Lung (tissue), 12 donors: ENCODE data around the gene CBARP. TPM values are rescaled to one million over a fixed set of nuclear protein-coding genes. Genes with fewer than 3 reads are reported as not detected.

Experiments
- ATAC-seq: fragments of 200-7000 bp; cut with Tn5 transposase; one replicate; pipeline ENCODE4 v1.9.1; 2020; ENCODE audit warnings: moderate number of reproducible peaks; ENCODE audit not compliant: insufficient read depth, low FRiP score
- DNase-seq, 3 donors: peaks; one replicate each; pipeline ENCODE4 v3.0.0-alpha.2; 2013 to 2017
- H3K27ac ChIP-seq, 2 donors: one replicate each; pipeline ENCODE4 v1.5.1; 2013; ENCODE audit warnings: mild to moderate bottlenecking in 2 of 2, moderate library complexity in 2 of 2, control low read depth in 1 of 2, inconsistent platforms in 1 of 2, low read depth in 1 of 2, low read length in 1 of 2
- H3K27me3 ChIP-seq, 3 donors: one replicate each; pipeline ENCODE4 v1.5.1; 2013; ENCODE audit warnings: low read length in 2 of 3; ENCODE audit not compliant: control insufficient read depth in 3 of 3, insufficient read depth in 3 of 3
- H3K36me3 ChIP-seq, 4 donors: one replicate each; pipeline ENCODE4 v1.5.1; 2013; ENCODE audit warnings: low read length in 4 of 4, mild to moderate bottlenecking in 1 of 4, moderate library complexity in 1 of 4; ENCODE audit not compliant: control insufficient read depth in 4 of 4, insufficient read depth in 4 of 4
- H3K4me1 ChIP-seq, 5 donors: one replicate each; pipeline ENCODE4 v1.5.1; 2013; ENCODE audit warnings: low read length in 5 of 5, mild to moderate bottlenecking in 2 of 5, moderate library complexity in 1 of 5; ENCODE audit not compliant: control insufficient read depth in 5 of 5, insufficient read depth in 5 of 5
- H3K4me3 ChIP-seq: one replicate; pipeline ENCODE4 v1.5.1; 2013; ENCODE audit warnings: mild to moderate bottlenecking, control low read depth, moderate library complexity
- H3K9ac ChIP-seq, 2 donors: one replicate each; pipeline ENCODE4 v1.5.1; 2013; ENCODE audit warnings: low read length in 2 of 2, control low read depth in 1 of 2; ENCODE audit not compliant: insufficient read depth in 1 of 2
- H3K9me3 ChIP-seq, 4 donors: one replicate each; pipeline ENCODE4 v1.5.1; 2013; ENCODE audit warnings: low read length in 3 of 4, mild to moderate bottlenecking in 1 of 4, moderate library complexity in 1 of 4; ENCODE audit not compliant: control insufficient read depth in 4 of 4, insufficient read depth in 3 of 4
- CTCF ChIP-seq: IDR thresholded peaks from 2 replicates; pipeline ENCODE4 v1.5.1; 2012; ENCODE audit warnings: mild to moderate bottlenecking; ENCODE audit errors: control extremely low read depth, extremely low read depth
- WGBS, 2 donors: extraction: QIAGEN DNeasy Blood & Tissue Kit; methylation state at CpG; one replicate each; pipeline ENCODE4 v1.1.7; 2013; 5-methylcytosine and 5-hydroxymethylcytosine counted together
- polyA plus RNA-seq, 2 donors: library from polyadenylated mRNA; stranded (reverse); fragments of 200-250 nt; gene quantifications; one replicate each; pipeline ENCODE4 v1.2.1, GENCODE V29; 2013
- total RNA-seq, 2 donors: library from RNA; depleted of rRNA in 1 of 2; stranded (reverse); fragments of >200 nt in 1 of 2; gene quantifications; one replicate each; pipeline ENCODE4 v1.2.1, GENCODE V29; 2014 to 2021
- donor health status: control.
- donor health status: control.
- donor health status: Bipolar disorder and iron deficiency.
- donor health status: healthy.
- donor health status: DM: yes; HTN: yes; CAD: no.

CBARP gene
- total and polyA plus RNA-seq, 4 donors, result 0.23 to 0.83 (median 0.59) TPM

GRCh38 chr19:1283917-1284292 is 46.1 kb upstream of the CBARP start:
- H3K36me3 ChIP-seq, result peaks cover 0 to 6% (median 1%) of the 10 kb centered on the region in 4 donors
- H3K9ac ChIP-seq, result no peak overlapping the region
- no peak overlapping the region for H3K27ac ChIP-seq
- WGBS, 2 donors, result 78 to 89% methylated on average over 11 to 12 of the region's 12 CpGs
- ATAC-seq, result no peak
- peaks cover 0 to 20% (median 4%) of the 10 kb centered on the region in 3 donors for H3K27me3 ChIP-seq
- DNase-seq, result no peak
- no peak overlapping the region for H3K4me3 ChIP-seq
- H3K9me3 ChIP-seq, result peaks cover 0 to 1% (median 0%) of the 10 kb centered on the region in 4 donors
- TF ChIP-seq CTCF, result no peak
- H3K4me1 ChIP-seq, result peaks cover 0 to 15% (median 0%) of the 10 kb centered on the region in 5 donors

GRCh38 chr19:1283207-1283916 is 45.6 kb upstream of the CBARP start:
- ATAC-seq (no peak), DNase-seq (no peak)
- H3K9me3 ChIP-seq, result peaks cover 0 to 1% (median 0%) of the 10 kb centered on the region in 4 donors
- peaks cover 0 to 15% (median 0%) of the 10 kb centered on the region in 5 donors for H3K4me1 ChIP-seq
- peaks cover 0 to 11% (median 2%) of the 10 kb centered on the region in 4 donors for H3K36me3 ChIP-seq
- H3K4me3 ChIP-seq, result no peak overlapping the region
- WGBS, 2 donors, result 58 to 76% methylated on average over 25 to 29 of the region's 29 CpGs
- H3K27me3 ChIP-seq, result peaks cover 0 to 17% (median 4%) of the 10 kb centered on the region in 3 donors
- H3K9ac ChIP-seq, result no peak overlapping the region
- no peak overlapping the region for H3K27ac ChIP-seq
- TF ChIP-seq CTCF, result no peak

GRCh38 chr19:1282588-1283206 is 44.9 kb upstream of the CBARP start:
- no peak for TF ChIP-seq CTCF
- ATAC-seq (no peak), DNase-seq (no peak)
- peaks cover 0 to 17% (median 4%) of the 10 kb centered on the region in 3 donors for H3K27me3 ChIP-seq
- H3K4me3 ChIP-seq, result no peak overlapping the region
- H3K36me3 ChIP-seq, result peaks cover 0 to 11% (median 2%) of the 10 kb centered on the region in 4 donors
- no peak overlapping the region for H3K27ac ChIP-seq
- H3K9ac ChIP-seq, result no peak overlapping the region
- peaks cover 0 to 15% (median 0%) of the 10 kb centered on the region in 5 donors for H3K4me1 ChIP-seq
- peaks cover 0 to 1% (median 0%) of the 10 kb centered on the region in 4 donors for H3K9me3 ChIP-seq
- WGBS, 2 donors, result 78 to 89% methylated on average over 18 of the region's 18 CpGs
